Left ventricle myocardium inferior (tissue), 1 donor: ENCODE results near the gene TTLL12. TPM values are rescaled to one million over a fixed set of nuclear protein-coding genes. Genes with fewer than 3 reads are reported as not detected.

Source experiments
- DNase-seq: peaks from one replicate; pipeline ENCODE4 v3.0.0-alpha.2; 2020
- H3K27ac ChIP-seq: fragments of 200-600 bp; replicated peaks from 2 replicates; pipeline ENCODE4 v1.8.0; 2021
- H3K27me3 ChIP-seq: fragments of 200-600 bp; 2 replicates; pipeline ENCODE4 v1.8.0; 2021; ENCODE audit warnings: low read depth
- H3K36me3 ChIP-seq: fragments of 200-600 bp; 2 replicates; pipeline ENCODE4 v1.8.0; 2021
- H3K4me1 ChIP-seq: fragments of 200-600 bp; 2 replicates; pipeline ENCODE4 v1.8.0; 2021
- H3K4me3 ChIP-seq: fragments of 200-600 bp; 2 replicates; pipeline ENCODE4 v1.8.0; 2021; ENCODE audit warnings: mild to moderate bottlenecking, moderate library complexity
- H3K9me3 ChIP-seq: fragments of 200-600 bp; replicated peaks from 2 replicates; pipeline ENCODE4 v1.8.0; 2021
- CTCF ChIP-seq: fragments of 200-600 bp; IDR thresholded peaks from 2 replicates; pipeline ENCODE4 v1.8.0; 2021; ENCODE audit warnings: antibody characterized with exemption, mild to moderate bottlenecking, borderline replicate concordance
- intact Hi-C: fragments of 100-400 bp; cut with micrococcal nuclease; formaldehyde crosslinking; loops from one replicate; pipeline ENCODE4 v1.11.0; 2022
- total RNA-seq: library from RNA; stranded (reverse); fragmentation: NEBNext Ultra II Directional; extraction: Animal tissue kit (Norgen Biotek cat#: 25700); gene quantifications from one replicate; pipeline ENCODE4 v1.2.1, GENCODE V29; 2021
- donor health status: DM: no; HTN: yes; CAD: no; lungs with severe emphysema.

Gene TTLL12
- total RNA-seq, 1 donor from 2014 or later: 12.6 TPM

GRCh38 chr22:43209523-43209890 is 22.6 kb upstream of the TTLL12 start:
- peaks cover 5% of the 10 kb centered on the region for H3K4me1 ChIP-seq
- no peaks in the 10 kb centered on the region for H3K36me3 ChIP-seq
- peaks cover 22% of the 10 kb centered on the region for H3K27me3 ChIP-seq
- intact Hi-C loops: no loop called here
- H3K9me3 ChIP-seq: no peaks in the 10 kb centered on the region
- no peak for DNase-seq
- no peak overlapping the region for H3K27ac ChIP-seq
- H3K4me3 ChIP-seq: no peak overlapping the region
- no peak for TF ChIP-seq CTCF

DNA sequence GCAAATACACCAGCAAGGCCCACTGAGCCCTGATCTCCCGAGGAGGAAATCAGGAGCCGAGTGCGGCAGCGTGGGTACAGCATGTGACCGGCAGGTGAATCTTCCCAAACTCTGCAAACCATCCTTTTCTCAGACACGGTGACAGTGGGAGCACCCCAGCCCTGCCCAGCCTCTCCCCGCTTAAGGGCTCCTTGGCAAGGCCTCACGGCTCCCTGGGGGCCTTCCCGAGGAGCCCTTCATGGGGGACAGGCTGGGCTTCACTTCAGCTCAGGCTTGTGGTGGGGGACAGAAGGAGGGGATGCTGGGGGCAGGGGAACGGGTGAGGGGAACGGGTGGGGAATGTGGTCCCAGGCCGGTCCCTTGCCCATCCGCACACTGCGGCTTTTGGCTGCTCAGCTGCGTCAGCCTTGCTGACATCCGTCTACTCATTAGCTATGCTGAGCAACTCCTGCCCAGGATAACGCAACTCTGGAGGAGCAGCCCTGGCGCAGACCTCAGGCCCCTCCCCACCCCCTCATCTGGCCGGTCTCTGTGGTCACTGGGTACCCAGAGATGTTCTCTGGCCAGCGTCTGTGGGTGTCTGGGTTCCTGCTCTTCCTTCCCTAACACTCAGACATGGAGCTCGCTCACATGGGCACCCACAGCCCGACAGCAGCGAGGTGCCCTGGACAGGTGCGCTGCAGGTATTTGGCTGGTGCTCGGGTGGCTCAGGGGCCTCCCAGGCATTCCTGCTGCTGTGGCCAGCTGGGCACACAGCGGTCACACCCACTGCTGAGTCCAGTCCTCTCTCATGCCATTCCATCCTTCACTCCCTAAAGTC is 22.0 kb upstream of the TTLL12 start:
- TF ChIP-seq CTCF: no peak
- no peaks in the 10 kb centered on the region for H3K36me3 ChIP-seq
- no peaks in the 10 kb centered on the region for H3K9me3 ChIP-seq
- no peak for DNase-seq
- no peak overlapping the region for H3K27ac ChIP-seq
- H3K4me3 ChIP-seq: no peak overlapping the region
- H3K27me3 ChIP-seq: peaks cover 16% of the 10 kb centered on the region
- intact Hi-C loops: no loop called here
- peaks cover 5% of the 10 kb centered on the region for H3K4me1 ChIP-seq

DNA sequence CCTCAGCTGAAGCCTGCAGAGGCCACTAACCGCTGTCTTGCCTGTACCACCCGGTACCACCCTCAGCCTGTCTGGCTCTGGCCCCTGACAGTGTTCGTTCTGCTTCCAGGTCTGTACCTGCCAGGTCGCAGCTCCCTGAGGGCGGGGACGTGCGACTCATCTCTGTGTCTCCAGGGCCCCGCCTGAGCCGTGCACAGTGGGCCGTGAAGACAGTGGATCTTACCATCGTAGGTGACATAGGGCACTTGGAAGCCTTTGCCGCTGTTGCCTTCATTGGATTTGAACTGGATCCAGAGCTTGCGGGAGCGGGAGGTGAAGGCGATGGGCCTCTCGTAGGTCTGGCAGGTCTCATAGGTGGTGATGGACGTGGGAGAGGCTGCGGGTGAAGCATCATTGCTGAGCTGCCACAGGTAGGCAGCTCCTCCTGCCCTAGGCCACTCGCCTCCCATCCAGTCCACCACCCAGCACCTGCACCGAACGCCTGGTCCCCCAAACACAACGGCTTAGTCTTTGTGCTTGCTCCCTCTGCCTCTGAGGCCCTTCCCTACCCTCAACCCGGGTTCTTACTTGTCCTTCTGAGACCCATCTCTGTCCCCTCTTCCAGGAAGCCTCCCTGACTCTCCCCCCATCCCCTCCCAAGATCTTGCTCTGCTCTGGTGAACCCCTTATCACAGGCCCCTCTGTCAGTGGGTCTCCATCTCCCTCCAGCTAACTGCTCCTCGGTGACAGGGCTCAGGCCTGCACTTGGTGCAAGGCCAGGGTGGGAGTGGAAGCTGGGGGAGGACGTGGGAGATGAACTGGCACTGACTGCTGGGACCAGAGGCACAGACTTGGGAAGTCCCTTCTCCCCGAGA is 21.1 kb upstream of the TTLL12 start:
- Histone ChIP-seq H3K4me3 (no peak overlapping the region), H3K36me3 (no peaks in the 10 kb centered on the region), H3K4me1 (peaks cover 5% of the 10 kb centered on the region), H3K27me3 (peaks cover 8% of the 10 kb centered on the region), H3K9me3 (no peaks in the 10 kb centered on the region), H3K27ac (no peak overlapping the region)
- intact Hi-C loops: no loop called here
- no peak for TF ChIP-seq CTCF
- no peak for DNase-seq

DNA sequence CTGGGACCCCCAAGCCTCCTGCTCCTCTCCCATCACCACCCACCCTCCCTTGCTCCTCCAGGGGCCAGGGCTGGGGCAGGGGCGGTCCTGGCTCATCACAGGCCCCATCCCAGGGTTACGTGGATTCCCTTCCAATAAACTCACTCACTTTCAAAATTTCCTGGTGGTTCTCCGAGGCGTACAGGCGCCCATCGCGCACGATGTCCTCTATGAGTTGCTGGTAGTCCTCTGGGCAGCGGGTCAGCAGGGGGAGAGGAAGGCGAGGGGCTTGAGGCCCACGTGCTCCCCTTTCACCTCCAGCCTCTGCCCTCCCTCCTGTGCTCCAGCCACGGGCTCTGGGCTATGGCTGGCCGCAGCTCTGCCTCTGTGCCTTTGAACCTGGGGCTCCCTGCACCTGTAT is 20.5 kb upstream of the TTLL12 start:
- no peak overlapping the region for H3K27ac ChIP-seq
- H3K36me3 ChIP-seq: no peaks in the 10 kb centered on the region
- no peak for DNase-seq
- H3K4me3 ChIP-seq: no peak overlapping the region
- intact Hi-C loops: no loop called here
- no peaks in the 10 kb centered on the region for H3K9me3 ChIP-seq
- peaks cover 4% of the 10 kb centered on the region for H3K27me3 ChIP-seq
- H3K4me1 ChIP-seq: peaks cover 5% of the 10 kb centered on the region
- no peak for TF ChIP-seq CTCF

GRCh38 chr22:43206509-43207161 is 19.7 kb upstream of the TTLL12 start:
- H3K27me3 ChIP-seq: peaks cover 4% of the 10 kb centered on the region
- H3K36me3 ChIP-seq: no peaks in the 10 kb centered on the region
- no peak overlapping the region for H3K27ac ChIP-seq
- H3K9me3 ChIP-seq: no peaks in the 10 kb centered on the region
- H3K4me1 ChIP-seq: peaks cover 5% of the 10 kb centered on the region
- H3K4me3 ChIP-seq: no peak overlapping the region
- no peak for DNase-seq
- intact Hi-C loops: no loop called here
- TF ChIP-seq CTCF: no peak
